ENCODE data around the gene FBXO9. TPM values are rescaled to one million over a fixed set of nuclear protein-coding genes. Genes with fewer than 3 reads are reported as not detected.

FBXO9 gene
- total and polyA plus RNA-seq, 5 donors: 33.8 to 118 (median 90.1) TPM

GRCh38 chr6:53090576-53090975 lies 25.4 kb downstream of the FBXO9 start:
- Histone ChIP-seq H3K27me3 (ENCODE audit: control insufficient read depth, insufficient read depth) (no peaks in the 10 kb centered on the region), H3K4me3 (ENCODE audit: low read length) (no peak overlapping the region), H3K27ac (ENCODE audit: low read length) (no peak overlapping the region), H3K9me3 (ENCODE audit: control insufficient read depth, low read length) (no peaks in the 10 kb centered on the region), H3K4me1 (ENCODE audit: control insufficient read depth, insufficient read depth, low read length) (no peaks in the 10 kb centered on the region)
- intact Hi-C loops (cut with DNase I): no loop called here
- 87% methylated on average over 2 of the region's 2 CpGs for WGBS
- ATAC-seq (no peak), DNase-seq (peak in 1 of 3 donors; percentile 37)

DNA sequence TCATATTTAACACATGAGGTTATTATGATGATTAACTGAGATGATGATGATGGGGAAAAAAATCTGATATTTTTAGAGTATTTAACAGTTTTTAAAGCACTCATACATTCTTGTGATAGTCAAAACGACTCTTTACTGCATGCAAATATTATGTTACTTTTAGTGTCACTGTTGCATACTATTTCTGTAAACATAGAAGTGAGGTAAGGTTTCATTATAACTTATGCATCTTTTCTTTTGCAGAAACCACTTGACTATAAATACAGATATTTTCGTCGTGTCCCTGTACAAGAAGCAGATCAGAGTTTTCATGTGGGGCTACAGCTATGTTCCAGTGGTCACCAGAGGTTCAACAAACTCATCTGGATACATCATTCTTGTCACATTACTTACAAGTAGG lies 30.1 kb downstream of the FBXO9 start:
- Histone ChIP-seq H3K9me3 (ENCODE audit: control insufficient read depth, low read length) (no peaks in the 10 kb centered on the region), H3K27ac (ENCODE audit: low read length) (no peak overlapping the region), H3K27me3 (ENCODE audit: control insufficient read depth, insufficient read depth) (no peaks in the 10 kb centered on the region), H3K4me3 (ENCODE audit: low read length) (no peak overlapping the region), H3K4me1 (ENCODE audit: control insufficient read depth, insufficient read depth, low read length) (no peaks in the 10 kb centered on the region)
- intact Hi-C loops (cut with DNase I): no loop called here
- DNase-seq: no peak
- no peak for ATAC-seq
- WGBS: 93% methylated on average over 3 of the region's 3 CpGs

DNA sequence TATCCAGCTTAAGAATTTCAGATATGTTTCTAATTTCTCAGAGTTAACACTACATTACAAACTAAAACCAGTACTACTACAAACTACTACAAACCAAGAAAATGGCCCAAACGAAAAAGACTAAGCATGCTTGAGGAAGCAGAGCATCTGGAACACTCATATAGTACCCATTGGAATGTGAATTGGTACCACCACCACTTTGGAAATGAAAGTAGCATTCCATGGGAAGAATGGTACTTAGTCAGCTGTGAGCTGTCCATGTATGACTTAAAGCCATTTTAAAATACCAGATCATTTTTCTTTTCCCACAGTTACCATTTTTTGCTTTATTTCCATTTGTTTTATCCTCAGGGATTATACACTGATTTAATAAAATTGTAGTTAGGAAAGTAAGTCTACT lies 30.5 kb downstream of the FBXO9 start:
- Histone ChIP-seq H3K4me1 (ENCODE audit: control insufficient read depth, insufficient read depth, low read length) (no peaks in the 10 kb centered on the region), H3K9me3 (ENCODE audit: control insufficient read depth, low read length) (no peaks in the 10 kb centered on the region), H3K27ac (ENCODE audit: low read length) (no peak overlapping the region), H3K27me3 (ENCODE audit: control insufficient read depth, insufficient read depth) (no peaks in the 10 kb centered on the region), H3K4me3 (ENCODE audit: low read length) (no peak overlapping the region)
- intact Hi-C loops (cut with DNase I): no loop called here
- ATAC-seq (no peak), DNase-seq (no peak)
- WGBS: 71% methylated on average over 1 of the region's 1 CpG

DNA sequence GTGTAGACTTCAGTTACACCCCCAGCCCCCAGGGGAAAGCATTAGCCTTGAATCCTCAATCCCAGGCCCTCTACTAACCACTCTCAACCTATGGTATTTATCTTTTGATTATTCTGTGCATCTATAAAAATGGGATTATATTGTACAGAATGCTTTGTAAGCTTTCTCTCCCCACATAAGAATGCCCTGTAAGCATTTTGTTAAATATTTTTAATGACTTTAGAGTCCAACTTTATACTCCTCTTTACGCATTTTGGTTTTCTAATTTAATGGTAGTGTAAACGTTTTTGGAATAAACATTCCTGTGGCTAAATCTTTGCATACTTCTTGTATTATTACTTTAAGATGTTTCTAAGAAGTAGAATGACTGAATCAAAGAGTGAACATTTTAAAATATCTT lies 35.4 kb downstream of the FBXO9 start:
- WGBS: 24% methylated on average over 2 of the region's 2 CpGs
- no peaks in the 10 kb centered on the region for H3K4me1 ChIP-seq (ENCODE audit: control insufficient read depth, insufficient read depth, low read length)
- ATAC-seq: no peak
- H3K9me3 ChIP-seq (ENCODE audit: control insufficient read depth, low read length): no peaks in the 10 kb centered on the region
- intact Hi-C loops (cut with DNase I): no loop called here
- H3K27me3 ChIP-seq (ENCODE audit: control insufficient read depth, insufficient read depth): no peaks in the 10 kb centered on the region
- H3K4me3 ChIP-seq (ENCODE audit: low read length): no peak overlapping the region
- DNase-seq: no peak
- H3K27ac ChIP-seq (ENCODE audit: low read length): no peak overlapping the region

DNA sequence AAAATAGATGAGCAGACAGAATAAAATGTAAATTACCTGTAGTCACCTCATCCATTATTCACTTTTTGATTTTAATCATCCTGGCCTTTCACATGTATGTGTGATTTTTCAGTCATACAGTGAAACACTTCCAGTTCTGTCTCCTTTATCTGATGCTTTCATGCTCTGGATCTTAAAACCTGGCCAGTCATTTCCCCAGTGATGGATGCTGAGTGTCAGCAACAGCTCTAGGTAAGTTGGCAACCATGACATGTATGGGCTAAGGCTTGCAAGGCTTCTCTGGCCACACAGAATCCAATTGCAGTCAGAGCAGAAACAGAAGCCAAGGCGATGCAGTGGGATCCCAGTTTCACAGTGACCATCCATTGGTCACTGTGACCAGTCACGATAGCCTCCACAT lies 35.8 kb downstream of the FBXO9 start:
- WGBS: 98% methylated on average over 2 of the region's 2 CpGs
- DNase-seq (no peak), ATAC-seq (no peak)
- H3K4me3 ChIP-seq (ENCODE audit: low read length): no peak overlapping the region
- H3K4me1 ChIP-seq (ENCODE audit: control insufficient read depth, insufficient read depth, low read length): no peaks in the 10 kb centered on the region
- H3K27me3 ChIP-seq (ENCODE audit: control insufficient read depth, insufficient read depth): no peaks in the 10 kb centered on the region
- no peak overlapping the region for H3K27ac ChIP-seq (ENCODE audit: low read length)
- no peaks in the 10 kb centered on the region for H3K9me3 ChIP-seq (ENCODE audit: control insufficient read depth, low read length)
- intact Hi-C loops (cut with DNase I): no loop called here

GRCh38 chr6:53103993-53104675 lies 38.9 kb downstream of the FBXO9 start:
- WGBS: 93% methylated on average over 3 of the region's 3 CpGs
- DNase-seq (no peak), ATAC-seq (no peak)
- no peaks in the 10 kb centered on the region for H3K27me3 ChIP-seq (ENCODE audit: control insufficient read depth, insufficient read depth)
- H3K27ac ChIP-seq (ENCODE audit: low read length): no peak overlapping the region
- H3K9me3 ChIP-seq (ENCODE audit: control insufficient read depth, low read length): no peaks in the 10 kb centered on the region
- no peak overlapping the region for H3K4me3 ChIP-seq (ENCODE audit: low read length)
- H3K4me1 ChIP-seq (ENCODE audit: control insufficient read depth, insufficient read depth, low read length): no peaks in the 10 kb centered on the region
- intact Hi-C loops (cut with DNase I): no loop called here

DNA sequence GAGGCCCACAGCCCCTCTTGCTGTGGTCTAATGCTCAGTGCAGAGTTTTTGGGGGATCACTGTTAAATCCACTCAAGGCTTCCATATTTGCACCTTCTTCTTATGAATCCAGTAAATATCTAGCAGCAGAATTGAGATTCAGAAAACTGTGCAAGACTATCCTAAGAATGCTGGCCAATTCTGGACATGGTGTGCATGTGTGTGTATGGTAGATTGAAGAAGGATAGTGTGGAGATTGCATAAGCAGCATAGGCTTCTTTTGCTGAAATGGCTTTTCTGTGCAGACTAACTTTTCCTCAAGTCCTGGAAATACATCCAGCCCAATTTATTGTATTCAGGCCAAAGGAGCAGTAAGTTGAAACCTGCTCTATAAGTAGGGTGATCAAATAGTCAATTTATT lies 39.7 kb downstream of the FBXO9 start:
- no peak for DNase-seq
- intact Hi-C loops (cut with DNase I): no loop called here
- H3K27ac ChIP-seq (ENCODE audit: low read length): no peak overlapping the region
- H3K9me3 ChIP-seq (ENCODE audit: control insufficient read depth, low read length): no peaks in the 10 kb centered on the region
- no peak for ATAC-seq
- no peaks in the 10 kb centered on the region for H3K4me1 ChIP-seq (ENCODE audit: control insufficient read depth, insufficient read depth, low read length)
- no peak overlapping the region for H3K4me3 ChIP-seq (ENCODE audit: low read length)
- no peaks in the 10 kb centered on the region for H3K27me3 ChIP-seq (ENCODE audit: control insufficient read depth, insufficient read depth)

DNA sequence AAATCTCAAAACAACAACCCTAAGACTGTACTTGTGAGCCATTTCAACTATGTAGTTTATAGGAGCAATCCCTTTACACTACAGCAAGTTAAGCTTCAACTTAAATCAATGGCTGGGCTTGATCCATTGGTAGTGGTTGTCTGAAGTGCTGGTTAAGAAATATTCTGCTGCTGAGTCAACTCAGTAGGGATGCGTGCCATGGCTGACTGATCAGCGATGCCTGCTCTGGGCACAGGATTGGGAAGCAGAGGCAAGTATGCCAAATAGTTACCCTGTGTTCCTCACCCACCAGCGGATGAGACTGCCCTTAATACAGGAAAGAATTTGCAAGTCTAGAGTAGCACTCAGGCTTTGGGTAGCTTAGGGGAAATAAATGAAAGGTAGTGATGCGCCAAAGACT lies 41.9 kb downstream of the FBXO9 start:
- Histone ChIP-seq H3K27ac (ENCODE audit: low read length) (peak overlapping the region; percentile 24), H3K9me3 (ENCODE audit: control insufficient read depth, low read length) (no peaks in the 10 kb centered on the region), H3K27me3 (ENCODE audit: control insufficient read depth, insufficient read depth) (no peaks in the 10 kb centered on the region), H3K4me3 (ENCODE audit: low read length) (no peak overlapping the region), H3K4me1 (ENCODE audit: control insufficient read depth, insufficient read depth, low read length) (no peaks in the 10 kb centered on the region)
- WGBS: 97% methylated on average over 4 of the region's 4 CpGs
- intact Hi-C loops (cut with DNase I): no loop called here
- DNase-seq (no peak), ATAC-seq (no peak)

DNA sequence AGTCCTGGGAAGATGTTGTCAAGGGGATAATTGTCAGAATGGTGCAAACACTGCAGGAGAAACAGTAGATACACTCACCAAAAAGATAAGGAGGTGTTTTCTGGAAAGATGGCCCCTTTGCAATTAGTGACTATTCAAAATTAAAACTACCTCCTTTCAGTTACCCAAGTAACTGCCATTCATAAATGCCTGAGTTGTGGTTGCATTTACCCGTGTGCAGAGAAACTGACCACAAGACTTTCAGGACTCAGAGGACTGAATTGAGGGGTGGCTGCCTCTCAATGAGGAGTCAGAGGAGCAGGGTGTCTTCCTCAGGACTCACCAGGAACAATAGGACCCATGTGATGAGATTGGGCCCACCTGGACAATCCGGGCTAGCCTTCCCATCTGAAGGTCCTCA lies 44.4 kb downstream of the FBXO9 start:
- 91% methylated on average over 2 of the region's 2 CpGs for WGBS
- no peak overlapping the region for H3K4me3 ChIP-seq (ENCODE audit: low read length)
- ATAC-seq (no peak), DNase-seq (no peak)
- intact Hi-C loops (cut with DNase I): no loop called here
- no peaks in the 10 kb centered on the region for H3K4me1 ChIP-seq (ENCODE audit: control insufficient read depth, insufficient read depth, low read length)
- H3K27ac ChIP-seq (ENCODE audit: low read length): no peak overlapping the region
- no peaks in the 10 kb centered on the region for H3K27me3 ChIP-seq (ENCODE audit: control insufficient read depth, insufficient read depth)
- H3K9me3 ChIP-seq (ENCODE audit: control insufficient read depth, low read length): no peaks in the 10 kb centered on the region

- no peaks in the 10 kb centered on the region for H3K27me3 ChIP-seq (ENCODE audit: control insufficient read depth, insufficient read depth)
- intact Hi-C loops (cut with DNase I): no loop called here
- ATAC-seq (no peak), DNase-seq (no peak)
- no peaks in the 10 kb centered on the region for H3K4me1 ChIP-seq (ENCODE audit: control insufficient read depth, insufficient read depth, low read length)
- H3K27ac ChIP-seq (ENCODE audit: low read length): no peak overlapping the region
- H3K4me3 ChIP-seq (ENCODE audit: low read length): no peak overlapping the region
- WGBS: 85% methylated on average over 6 of the region's 6 CpGs
- H3K9me3 ChIP-seq (ENCODE audit: control insufficient read depth, low read length): no peaks in the 10 kb centered on the region
Measured at GRCh38 chr6:53111865-53112264, 46.7 kb downstream of the FBXO9 start.

GRCh38 chr6:53112404-53112803 lies 47.2 kb downstream of the FBXO9 start:
- no peaks in the 10 kb centered on the region for H3K9me3 ChIP-seq (ENCODE audit: control insufficient read depth, low read length)
- intact Hi-C loops (cut with DNase I): no loop called here
- no peak overlapping the region for H3K4me3 ChIP-seq (ENCODE audit: low read length)
- ATAC-seq (no peak), DNase-seq (no peak)
- H3K27ac ChIP-seq (ENCODE audit: low read length): no peak overlapping the region
- H3K4me1 ChIP-seq (ENCODE audit: control insufficient read depth, insufficient read depth, low read length): no peaks in the 10 kb centered on the region
- H3K27me3 ChIP-seq (ENCODE audit: control insufficient read depth, insufficient read depth): no peaks in the 10 kb centered on the region

DNA sequence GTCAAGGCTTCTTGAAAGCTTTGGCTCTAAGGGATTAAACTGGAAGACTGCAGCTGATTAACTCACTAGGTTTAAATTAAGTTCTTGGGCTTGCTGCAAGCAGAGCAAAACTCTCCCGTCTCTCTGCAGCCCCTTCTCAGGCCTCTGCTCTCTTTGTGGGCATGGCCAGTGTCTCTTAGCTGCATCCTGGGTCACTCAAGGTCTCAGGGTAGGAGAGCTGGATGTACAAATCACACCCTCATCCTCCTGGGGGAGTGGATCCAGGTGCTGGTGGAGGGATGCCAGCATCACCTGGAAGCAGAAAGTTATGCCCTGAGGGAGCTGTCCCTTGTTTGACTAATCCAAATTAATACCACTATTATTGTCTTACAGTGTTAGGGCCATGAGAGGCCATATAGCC lies 47.7 kb downstream of the FBXO9 start:
- no peaks in the 10 kb centered on the region for H3K4me1 ChIP-seq (ENCODE audit: control insufficient read depth, insufficient read depth, low read length)
- no peak overlapping the region for H3K4me3 ChIP-seq (ENCODE audit: low read length)
- DNase-seq (no peak), ATAC-seq (no peak)
- no peak overlapping the region for H3K27ac ChIP-seq (ENCODE audit: low read length)
- no peaks in the 10 kb centered on the region for H3K27me3 ChIP-seq (ENCODE audit: control insufficient read depth, insufficient read depth)
- intact Hi-C loops (cut with DNase I): no loop called here
- H3K9me3 ChIP-seq (ENCODE audit: control insufficient read depth, low read length): no peaks in the 10 kb centered on the region
- 32% methylated on average over 1 of the region's 1 CpG for WGBS

All from right cardiac atrium (tissue), 5 donors.